Measurements from ENCODE around the gene PKD2.

PKD2 gene

GRCh38 chr4:88017516-88018297 lies 10.3 kb downstream of the PKD2 start:
- TF ChIP-seq, protein P1, sequence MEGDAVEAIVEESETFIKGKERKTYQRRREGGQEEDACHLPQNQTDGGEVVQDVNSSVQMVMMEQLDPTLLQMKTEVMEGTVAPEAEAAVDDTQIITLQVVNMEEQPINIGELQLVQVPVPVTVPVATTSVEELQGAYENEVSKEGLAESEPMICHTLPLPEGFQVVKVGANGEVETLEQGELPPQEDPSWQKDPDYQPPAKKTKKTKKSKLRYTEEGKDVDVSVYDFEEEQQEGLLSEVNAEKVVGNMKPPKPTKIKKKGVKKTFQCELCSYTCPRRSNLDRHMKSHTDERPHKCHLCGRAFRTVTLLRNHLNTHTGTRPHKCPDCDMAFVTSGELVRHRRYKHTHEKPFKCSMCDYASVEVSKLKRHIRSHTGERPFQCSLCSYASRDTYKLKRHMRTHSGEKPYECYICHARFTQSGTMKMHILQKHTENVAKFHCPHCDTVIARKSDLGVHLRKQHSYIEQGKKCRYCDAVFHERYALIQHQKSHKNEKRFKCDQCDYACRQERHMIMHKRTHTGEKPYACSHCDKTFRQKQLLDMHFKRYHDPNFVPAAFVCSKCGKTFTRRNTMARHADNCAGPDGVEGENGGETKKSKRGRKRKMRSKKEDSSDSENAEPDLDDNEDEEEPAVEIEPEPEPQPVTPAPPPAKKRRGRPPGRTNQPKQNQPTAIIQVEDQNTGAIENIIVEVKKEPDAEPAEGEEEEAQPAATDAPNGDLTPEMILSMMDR (IDR thresholded peaks at IDR 0.05): no peak

- TF ChIP-seq, protein P1 (IDR thresholded peaks at IDR 0.05): no peak
Observed at GRCh38 chr4:88018466-88018865, 11.0 kb downstream of the PKD2 start.

- TF ChIP-seq, protein P1 (IDR thresholded peaks at IDR 0.05): no peak
Observed at GRCh38 chr4:88021824-88022223, 14.4 kb downstream of the PKD2 start.

- TF ChIP-seq, protein P1 (IDR thresholded peaks at IDR 0.05): no peak
Observed at GRCh38 chr4:88022289-88022688, 14.9 kb downstream of the PKD2 start.

DNA sequence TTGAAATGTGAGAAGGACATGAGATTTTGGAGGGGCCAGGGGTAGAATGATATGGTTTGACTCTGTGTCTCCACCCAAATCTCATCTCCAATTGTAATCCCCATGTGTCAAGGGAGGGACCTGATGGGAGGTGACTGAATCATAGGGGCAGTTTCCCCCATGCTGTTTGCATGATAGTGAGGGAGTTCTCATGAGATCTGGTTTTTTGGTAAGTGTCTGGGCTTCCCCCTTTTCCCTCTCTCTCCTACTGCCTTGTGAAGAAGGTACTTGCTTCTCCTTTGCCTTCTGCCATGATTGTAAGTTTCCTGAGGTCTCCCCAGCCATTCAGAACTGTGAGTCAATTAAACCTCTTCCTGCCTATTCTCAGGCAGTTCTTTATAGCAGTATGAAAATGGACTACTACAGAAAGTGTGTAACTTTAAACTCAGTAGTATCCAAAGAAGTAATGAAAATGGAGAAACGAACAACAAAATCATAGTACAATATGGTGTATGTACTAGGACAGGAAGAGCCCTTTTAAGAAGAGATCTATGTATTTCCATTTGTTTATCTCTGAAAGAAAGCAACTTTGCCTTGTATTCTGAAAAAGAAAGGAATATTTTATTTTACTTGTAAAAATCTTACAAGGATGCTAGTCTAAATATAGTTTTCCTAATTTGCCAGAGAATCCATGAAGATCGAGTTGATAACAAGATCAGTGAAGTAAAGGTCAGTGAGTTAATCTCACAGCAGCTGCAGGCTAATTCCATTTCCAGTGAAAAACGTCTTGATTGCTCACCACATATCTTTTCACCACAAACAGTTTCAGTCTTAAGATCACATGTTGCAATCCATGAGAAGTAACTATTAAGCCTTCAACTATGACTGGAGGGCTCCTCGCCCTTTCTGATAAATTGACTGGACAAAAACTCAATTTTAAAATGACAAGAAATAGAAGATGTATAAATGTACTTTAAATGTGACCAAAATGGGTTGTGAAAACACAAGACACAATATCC lies 20.5 kb downstream of the PKD2 start:
- TF ChIP-seq, protein P1 (IDR thresholded peaks at IDR 0.05): no peak

DNA sequence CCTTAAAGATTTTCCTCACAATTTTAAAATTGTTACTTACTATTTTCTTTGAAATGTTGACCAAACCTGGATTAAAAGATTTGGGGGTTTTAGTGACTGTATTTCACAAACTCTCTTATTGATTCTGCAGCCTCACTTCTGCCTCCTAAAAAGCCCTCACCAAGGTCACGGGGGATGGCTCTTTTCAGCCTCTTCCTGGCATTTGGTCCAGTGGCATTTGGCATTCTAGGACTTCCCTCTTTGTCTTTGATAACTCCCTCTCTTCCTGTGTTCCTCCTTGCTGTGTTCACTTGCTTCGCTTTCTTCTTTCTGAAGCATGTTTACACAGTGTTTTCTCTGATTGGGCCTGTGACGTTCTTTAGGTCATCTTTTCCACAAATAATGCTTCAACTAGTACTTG lies 21.5 kb downstream of the PKD2 start:
- TF ChIP-seq, protein P1 (IDR thresholded peaks at IDR 0.05): no peak

DNA sequence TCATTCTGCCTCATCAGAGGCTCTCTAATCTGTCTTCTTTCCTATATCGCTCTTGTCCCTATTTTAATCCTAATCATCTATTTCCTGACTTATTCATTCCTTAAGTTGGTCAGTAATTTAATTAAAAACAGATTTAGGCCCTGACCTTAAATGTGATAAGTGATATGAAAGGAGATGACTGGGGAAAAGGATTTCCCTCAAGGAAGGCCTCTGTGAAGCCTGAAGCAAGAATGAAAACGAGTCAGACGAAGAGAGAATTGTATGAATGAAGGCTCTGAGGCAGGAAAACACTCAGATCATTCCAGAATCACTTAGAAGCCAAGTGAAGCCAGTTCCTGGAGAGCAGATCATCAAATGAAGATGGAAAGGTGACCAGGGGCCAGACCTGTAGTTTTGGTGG lies 22.1 kb downstream of the PKD2 start:
- TF ChIP-seq, protein P1 (IDR thresholded peaks at IDR 0.05): no peak
